ENCODE measurements around the gene PRR18.

- TF ChIP-seq RAD21 (CRISPR knock-in tag; conservative IDR thresholded peaks at IDR 0.05 in 1 of 2, IDR thresholded peaks at IDR 0.05 in 1 of 2) = no peak
- TF ChIP-seq, protein P1, sequence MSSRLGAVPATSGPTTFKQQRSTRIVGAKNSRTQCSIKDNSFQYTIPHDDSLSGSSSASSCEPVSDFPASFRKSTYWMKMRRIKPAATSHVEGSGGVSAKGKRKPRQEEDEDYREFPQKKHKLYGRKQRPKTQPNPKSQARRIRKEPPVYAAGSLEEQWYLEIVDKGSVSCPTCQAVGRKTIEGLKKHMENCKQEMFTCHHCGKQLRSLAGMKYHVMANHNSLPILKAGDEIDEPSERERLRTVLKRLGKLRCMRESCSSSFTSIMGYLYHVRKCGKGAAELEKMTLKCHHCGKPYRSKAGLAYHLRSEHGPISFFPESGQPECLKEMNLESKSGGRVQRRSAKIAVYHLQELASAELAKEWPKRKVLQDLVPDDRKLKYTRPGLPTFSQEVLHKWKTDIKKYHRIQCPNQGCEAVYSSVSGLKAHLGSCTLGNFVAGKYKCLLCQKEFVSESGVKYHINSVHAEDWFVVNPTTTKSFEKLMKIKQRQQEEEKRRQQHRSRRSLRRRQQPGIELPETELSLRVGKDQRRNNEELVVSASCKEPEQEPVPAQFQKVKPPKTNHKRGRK (tag; IDR thresholded peaks at IDR 0.05) = no peak
- TF ChIP-seq, protein P2, sequence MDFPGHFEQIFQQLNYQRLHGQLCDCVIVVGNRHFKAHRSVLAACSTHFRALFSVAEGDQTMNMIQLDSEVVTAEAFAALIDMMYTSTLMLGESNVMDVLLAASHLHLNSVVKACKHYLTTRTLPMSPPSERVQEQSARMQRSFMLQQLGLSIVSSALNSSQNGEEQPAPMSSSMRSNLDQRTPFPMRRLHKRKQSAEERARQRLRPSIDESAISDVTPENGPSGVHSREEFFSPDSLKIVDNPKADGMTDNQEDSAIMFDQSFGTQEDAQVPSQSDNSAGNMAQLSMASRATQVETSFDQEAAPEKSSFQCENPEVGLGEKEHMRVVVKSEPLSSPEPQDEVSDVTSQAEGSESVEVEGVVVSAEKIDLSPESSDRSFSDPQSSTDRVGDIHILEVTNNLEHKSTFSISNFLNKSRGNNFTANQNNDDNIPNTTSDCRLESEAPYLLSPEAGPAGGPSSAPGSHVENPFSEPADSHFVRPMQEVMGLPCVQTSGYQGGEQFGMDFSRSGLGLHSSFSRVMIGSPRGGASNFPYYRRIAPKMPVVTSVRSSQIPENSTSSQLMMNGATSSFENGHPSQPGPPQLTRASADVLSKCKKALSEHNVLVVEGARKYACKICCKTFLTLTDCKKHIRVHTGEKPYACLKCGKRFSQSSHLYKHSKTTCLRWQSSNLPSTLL (IDR thresholded peaks at IDR 0.05) = no peak
- TF ChIP-seq ARHGAP35 (IDR thresholded peaks at IDR 0.05; ENCODE audit: partially characterized antibody) = no peak
- TF ChIP-seq POLR2A (conservative IDR thresholded peaks at IDR 0.05) = no peak
- TF ChIP-seq JUND (IDR thresholded peaks at IDR 0.05; ENCODE audit: borderline replicate concordance, low read depth, low read length) = no peak
- no peak for TF ChIP-seq JUND (tag; IDR thresholded peaks at IDR 0.05; ENCODE audit: borderline replicate concordance, low read depth, low read length)
- TF ChIP-seq BRCA1 (IDR thresholded peaks at IDR 0.05) = no peak
- no peak for TF ChIP-seq BRCA1 (CRISPR knock-in tag; IDR thresholded peaks at IDR 0.05)
- TF ChIP-seq CTCF (IDR thresholded peaks at IDR 0.05 in 2 of 3, conservative IDR thresholded peaks at IDR 0.05 in 1 of 3; ENCODE audit: insufficient read depth in 2 of 3, low read depth in 1 of 3, low read length in 3 of 3) = no peak
Measured at GRCh38 chr6:166307082-166308032, 835 bp downstream of the PRR18 start.

Data from K562 (cell line).